Stimulated activated CD4-positive, alpha-beta T cell treated with anti-CD3 and anti-CD28 coated beads, TNF-alpha, amount 100 ng/mL, for 24 hours (primary cell): ENCODE data around the gene AADAT.
A peak's percentile ranks its signal among the peaks of the same experiment; 100 is the strongest.
"Not testable (repeated sequence)": the region's sequence is repeated elsewhere in the genome, so short reads cannot be mapped to it uniquely, and the experiment has no call there.

Source experiments
- DNase-seq, 3 experiments: peaks; one replicate each; pipeline ENCODE4 v3.0.0-alpha.2; 2020; ENCODE audit warnings: low read depth in 3 of 3

AADAT gene

GRCh38 chr4:170089668-170090351 lies at the start of gene AADAT:
AADAT (minus strand) TSS chr4:170089956; CDS start chr4:170089690, 266 bp downstream.
- peak in 1 of 3 experiments; percentile 22 for DNase-seq

DNA sequence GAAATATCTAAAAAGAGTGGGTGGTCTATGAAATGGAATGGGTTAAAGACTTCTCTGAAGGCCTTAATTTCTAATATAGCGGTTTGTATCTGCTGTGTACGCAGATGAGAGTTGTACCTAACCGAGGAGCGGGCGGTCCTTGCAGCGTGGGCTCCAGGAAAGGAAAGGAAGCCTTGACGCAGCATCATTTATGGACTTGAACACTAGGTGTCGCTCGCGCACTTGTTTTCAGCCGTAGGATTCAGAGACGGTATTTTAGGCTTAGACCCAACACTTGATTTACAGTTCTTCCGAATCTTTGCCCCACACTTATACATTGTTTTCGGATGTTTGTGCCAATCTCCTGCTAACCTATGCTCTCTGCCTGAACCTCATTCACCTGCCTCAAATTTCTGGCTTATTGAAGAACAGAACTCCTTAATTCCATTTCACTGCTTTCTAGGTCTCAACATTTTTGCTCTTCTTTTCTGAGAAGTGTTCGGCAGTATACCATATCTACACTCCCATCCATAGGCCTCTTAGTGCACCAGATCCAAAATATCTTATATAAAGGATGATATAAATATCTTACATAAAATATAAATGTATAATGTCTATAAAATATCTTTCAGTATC lies 48.9 kb upstream of the AADAT start:
- peak; percentile 38 to 66 (median 44) for DNase-seq

DNA sequence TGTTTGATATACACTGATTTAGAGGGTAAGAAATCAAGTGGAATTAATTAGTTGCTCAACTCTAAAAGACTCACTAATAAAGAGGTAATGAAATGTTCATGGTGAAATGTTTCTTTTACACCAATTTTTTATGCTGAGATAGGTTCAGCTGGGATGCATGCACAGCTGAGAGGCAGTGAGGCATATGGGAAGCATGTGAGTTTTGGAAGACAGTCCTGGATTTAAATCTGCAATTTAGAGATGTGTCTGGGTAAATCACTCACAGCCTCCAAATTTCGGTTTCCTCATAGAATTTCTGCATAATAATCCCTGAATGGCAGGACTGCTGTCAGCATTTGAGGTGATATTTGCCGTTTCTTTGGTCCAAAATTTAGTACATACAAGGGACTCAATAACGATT lies 48.2 kb upstream of the AADAT start:
- no peak for DNase-seq

DNA sequence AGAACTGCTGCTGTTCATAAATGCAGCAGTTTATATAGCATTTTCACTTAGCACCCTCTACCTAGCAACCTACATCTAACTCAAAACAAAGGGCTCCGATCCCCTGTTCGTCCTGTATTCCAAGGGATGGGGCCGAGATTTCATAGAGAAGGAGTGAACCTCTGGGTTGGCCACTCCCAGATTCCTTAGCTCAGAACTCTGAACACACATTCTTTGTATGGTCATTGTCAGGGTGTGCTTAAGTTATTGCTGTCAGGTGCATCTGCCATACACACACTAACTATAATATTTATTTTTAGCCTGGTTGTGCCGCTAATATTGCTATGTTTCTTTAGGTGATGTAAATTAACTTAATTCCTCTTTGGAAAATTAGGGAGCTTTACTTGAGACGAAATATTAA lies 47.7 kb upstream of the AADAT start:
- DNase-seq = no peak

DNA sequence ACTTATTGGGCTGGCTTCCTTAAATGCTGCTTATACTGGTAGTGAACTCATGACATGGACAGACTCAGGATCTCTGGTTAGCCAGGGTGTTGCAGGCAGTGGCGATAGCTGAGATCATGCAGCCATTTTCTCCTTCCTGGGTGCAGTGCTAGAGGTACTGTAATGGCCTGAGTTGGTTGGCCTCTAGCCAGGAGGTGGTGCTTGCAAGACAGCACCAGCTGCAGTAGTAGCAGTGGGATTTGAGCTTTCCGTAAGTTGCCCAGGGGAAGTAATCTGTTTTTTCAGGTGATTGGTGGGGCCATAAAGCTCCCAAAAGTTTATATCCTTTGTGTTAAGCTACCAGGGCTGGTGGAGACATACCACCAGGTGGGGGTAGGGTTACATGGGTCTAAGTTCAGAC lies 45.1 kb upstream of the AADAT start:
- DNase-seq = no peak

- no peak for DNase-seq
Measured at GRCh38 chr4:170128219-170128804, 38.6 kb upstream of the AADAT start.

DNA sequence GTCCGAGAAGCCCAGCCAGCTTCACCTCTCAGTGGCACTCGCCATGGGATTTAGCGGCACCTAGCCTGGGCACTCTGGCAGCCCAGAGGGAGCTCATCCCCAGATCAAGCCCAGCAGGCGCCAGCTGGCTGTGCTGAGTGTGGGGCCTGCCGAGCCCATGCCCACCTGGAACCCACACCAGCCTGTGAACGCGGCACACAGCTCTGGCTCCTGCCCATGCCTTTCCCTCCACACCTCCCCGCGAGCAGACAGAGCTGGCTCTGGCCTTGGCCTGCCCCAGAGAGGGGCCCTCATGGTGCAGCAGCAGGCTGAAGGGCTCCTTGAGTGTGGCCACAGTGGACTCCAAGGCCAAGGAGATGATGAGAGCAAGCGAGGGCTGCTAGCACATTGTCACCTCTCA lies 38.0 kb upstream of the AADAT start:
- no peak for DNase-seq

- no peak for DNase-seq
Measured at GRCh38 chr4:170124406-170124805, 34.6 kb upstream of the AADAT start.

DNA sequence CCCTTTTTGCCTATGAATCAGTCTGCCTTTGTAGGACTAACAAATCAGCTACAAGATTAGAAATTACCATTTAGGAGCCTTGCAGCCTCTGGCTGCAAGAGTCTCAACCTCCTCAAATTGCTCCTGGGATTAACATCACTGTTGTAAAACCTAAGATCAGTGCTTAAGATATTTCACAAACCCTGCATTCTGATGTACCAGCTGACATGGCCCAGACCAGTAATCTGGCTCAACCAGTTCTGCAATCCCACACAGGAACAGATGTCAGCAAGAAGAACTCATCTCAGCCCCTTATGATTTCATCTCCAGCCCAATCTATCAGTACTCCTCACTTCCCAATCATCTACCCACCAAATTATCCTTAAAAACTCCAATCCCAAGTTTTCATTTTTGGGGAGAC lies 32.5 kb upstream of the AADAT start:
- no peak for DNase-seq

- DNase-seq = no peak
Measured at GRCh38 chr4:170114636-170115035, 24.9 kb upstream of the AADAT start.

GRCh38 chr4:170114183-170114582 lies 24.4 kb upstream of the AADAT start:
- not testable (repeated sequence) for DNase-seq

- no peak for DNase-seq
Measured at GRCh38 chr4:170111546-170111945, 21.8 kb upstream of the AADAT start.

GRCh38 chr4:170111085-170111484 lies 21.3 kb upstream of the AADAT start:
- DNase-seq = no peak

- DNase-seq = no peak
Measured at GRCh38 chr4:170110285-170110672, 20.5 kb upstream of the AADAT start.

DNA sequence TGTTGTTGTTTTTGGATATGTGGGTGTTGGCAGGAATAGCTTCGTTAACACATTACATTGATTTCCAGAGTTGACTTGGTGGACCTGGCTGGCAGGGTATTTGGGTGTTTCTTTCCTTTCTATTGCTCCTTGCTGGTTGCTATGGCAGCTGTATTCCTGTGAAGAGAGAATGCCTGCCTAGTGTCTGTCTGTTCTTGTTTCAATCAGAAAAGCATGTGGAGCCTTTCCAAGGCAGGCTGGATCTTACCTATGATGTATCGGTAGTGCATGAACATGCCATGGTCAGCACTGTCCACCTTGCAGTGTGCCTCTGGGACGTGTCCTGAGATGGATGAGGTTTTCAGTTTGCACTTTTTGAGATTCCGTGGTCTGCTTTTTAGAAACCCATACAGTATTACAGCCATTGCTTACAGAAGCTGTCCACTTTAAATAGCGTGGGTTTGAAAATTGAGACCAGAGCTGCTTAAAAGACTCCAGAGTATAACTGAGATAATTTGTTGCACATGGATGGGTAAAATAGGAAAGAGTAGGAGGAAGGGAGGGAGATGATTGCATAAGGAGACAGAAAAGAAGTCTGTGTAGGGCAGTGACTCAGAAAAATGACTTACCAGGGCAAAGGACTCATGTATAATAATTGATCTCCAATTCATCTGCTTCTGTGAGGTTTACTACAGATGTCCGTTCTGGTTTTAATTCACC lies 20.0 kb upstream of the AADAT start:
- no peak for DNase-seq

DNA sequence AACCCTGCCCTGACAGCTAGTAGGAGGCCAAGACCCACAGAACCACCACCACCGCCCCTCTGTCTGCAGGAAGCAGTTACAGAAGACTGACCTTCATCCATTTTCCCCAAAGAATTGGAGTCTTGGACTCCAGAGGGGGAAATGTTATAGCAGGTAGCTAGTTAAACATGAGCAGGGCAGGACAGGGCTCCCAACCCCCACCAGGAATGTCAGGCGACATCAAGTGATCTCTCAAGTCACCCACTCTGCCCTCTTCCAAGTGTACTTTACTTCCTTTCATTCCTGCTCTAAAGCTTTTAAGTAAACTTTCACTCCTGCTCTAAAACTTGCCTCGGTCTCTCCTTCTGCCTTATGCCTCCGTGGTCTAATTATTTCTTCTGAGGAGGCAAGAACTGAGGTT lies 17.1 kb upstream of the AADAT start:
- no peak for DNase-seq

- no peak for DNase-seq
Measured at GRCh38 chr4:170102426-170102825, 12.7 kb upstream of the AADAT start.

DNA sequence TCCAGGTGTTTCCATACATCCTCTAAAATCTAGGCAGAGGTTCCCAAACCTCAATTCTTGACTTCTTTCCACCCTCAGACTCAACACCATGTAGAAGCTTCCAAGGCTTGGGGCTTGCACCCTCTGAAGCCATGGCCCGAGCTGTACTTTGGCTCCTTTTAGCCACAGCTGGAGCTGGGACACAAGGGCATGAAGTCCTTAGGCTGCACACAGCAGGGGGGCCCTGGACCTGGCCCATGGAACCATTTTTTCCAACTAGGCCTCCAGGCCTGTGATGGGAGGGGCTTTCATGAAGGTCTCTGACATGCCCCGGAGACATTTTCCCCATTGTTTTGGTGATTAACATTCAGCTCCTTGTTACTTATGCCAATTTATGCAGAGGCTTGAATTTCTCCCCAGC lies 8.4 kb upstream of the AADAT start:
- not testable (repeated sequence) for DNase-seq

- DNase-seq = no peak
Measured at GRCh38 chr4:170097681-170098080, 7.9 kb upstream of the AADAT start.

DNA sequence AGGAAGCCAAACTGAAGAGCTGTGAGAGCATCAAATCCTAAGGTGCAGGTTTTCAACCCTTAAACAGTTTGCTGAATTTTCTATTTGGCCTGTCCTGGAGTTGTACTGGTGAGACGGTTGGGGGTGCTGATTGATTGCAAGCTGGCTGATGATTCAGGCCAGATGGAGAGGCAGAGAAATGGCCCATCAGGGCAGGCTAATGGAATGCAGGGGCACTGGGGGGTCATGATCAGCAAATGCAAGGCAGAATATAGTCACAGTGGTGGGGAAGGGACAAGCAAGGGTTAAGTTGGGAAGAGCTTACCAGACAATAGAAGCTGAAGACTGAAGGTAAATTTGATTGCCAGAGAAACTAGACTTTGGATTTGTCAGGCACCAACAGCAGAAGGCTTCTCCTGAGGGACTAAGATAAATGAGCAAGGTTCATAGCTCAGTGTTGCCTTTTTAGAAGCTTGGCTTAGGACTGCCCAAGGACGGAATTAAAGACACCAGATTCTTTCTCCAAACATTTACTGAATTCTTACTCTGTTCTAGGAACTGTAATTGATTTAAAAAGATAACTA lies 4.3 kb upstream of the AADAT start:
- no peak for DNase-seq

DNA sequence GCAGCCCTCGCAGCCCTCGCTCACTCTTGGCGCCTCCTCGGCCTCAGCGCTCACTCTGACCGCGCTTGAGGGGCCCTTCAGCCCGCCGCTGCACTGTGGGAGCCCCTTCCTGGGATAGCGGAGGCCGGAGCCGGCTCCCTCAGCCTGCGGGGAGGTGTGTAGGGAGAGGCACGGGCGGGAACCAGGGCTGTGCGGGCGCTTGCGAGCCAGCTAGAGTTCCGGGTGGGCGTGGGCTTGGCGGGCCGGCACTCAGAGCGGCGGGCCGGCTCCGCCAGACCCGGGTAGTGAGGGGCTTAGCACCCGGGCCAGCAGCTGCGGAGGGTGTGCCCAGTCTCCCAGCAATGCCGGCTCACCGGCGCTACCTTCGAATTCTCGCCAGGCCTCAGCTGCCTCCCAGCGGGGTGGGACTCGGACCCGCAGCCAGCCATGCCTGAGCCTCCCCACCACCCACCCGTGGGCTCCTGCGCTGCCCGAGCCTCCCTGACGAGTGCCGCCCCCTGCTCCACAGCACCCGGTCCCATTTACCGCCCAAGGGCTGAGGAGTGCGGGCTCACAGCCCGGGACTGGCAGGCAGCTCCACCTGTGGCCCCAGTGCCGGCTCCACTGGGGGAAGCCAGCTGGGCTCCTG lies 1.4 kb upstream of the AADAT start:
- DNase-seq = no peak
